HG03108 (cell line): Measurements from ENCODE around the gene EXOC4.

ENCODE experiments used
- ATAC-seq: cut with Tn5 transposase; IDR thresholded peaks from one replicate; pipeline ENCODE4 v1.9.1; 2021; ENCODE audit warnings: moderate library complexity; ENCODE audit not compliant: unreplicated experiment

Gene EXOC4

DNA sequence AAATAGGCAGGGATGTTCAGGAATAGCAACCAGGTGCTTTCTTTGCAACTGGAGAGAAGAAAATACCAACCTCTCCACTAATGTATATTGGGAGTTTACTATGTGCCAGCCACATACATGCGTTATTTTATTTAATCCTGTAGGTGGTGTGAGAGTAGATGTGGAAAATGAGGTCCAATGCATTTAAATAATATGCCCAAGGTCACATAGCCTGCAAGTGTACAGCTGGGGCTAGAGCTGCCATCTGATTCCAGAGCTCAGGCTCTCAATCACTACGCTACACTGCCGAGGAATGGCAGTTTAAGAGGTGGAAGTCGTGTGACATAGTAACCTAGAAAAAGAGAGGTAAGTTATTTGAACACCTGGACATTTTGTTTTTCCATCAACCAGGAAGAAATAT lies 277.0 kb downstream of the EXOC4 start:
- no peak for ATAC-seq

DNA sequence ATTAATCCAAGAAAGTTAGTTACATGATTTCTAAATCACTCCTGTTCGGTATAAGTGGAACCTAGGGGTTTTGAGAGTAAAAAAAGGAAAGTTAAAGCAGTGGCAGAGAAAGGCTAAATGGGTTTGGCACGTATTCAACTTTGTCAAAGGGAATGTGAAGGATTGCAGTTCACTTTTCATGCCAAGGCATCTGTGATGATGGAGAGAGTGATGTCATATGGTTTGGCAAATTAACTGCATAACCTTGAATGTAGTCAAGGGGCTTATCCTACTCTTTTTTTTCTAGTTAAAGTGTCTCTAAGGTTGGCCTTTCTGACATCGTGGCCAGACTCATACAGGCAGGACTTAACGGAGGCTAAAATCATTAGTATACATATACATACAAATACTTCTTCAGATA lies 277.8 kb downstream of the EXOC4 start:
- ATAC-seq = no peak

DNA sequence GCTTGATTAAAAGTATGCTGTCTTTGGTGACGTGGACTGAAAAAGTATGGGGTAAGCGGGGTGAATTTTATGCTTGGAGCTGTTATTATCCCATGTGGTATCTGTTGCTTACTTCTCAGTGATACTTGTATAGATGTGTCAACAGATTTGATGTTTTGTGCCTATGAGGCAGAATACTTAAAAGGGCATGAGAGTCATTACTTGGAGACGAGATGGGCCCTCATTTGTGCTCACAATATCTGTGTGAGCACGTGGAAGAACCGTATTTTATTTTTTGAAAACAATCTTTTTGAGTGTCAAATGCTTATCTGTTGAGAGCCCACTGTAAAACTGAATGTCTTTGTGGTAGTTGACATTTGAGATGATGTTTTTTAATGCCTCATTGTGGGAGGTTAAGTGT lies 281.9 kb downstream of the EXOC4 start:
- ATAC-seq = no peak

DNA sequence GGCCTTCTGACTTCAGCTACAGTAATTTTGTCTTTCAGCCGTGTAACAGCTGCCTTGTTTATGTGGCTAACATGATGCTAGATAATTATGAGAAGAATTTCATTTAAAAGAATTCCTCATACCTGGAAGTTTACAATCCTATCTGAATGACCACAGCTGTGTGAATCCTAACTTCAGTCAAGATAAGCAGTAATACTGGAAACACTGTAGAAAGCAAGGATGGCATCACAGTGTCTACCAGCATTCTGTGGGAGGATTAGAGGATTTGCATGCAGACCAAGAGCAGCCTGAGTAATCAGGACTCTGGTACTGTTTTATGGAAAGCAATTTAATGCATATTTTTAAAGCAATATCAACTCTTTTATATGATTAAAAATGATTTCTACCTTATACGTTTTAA lies 282.4 kb downstream of the EXOC4 start:
- ATAC-seq = no peak

DNA sequence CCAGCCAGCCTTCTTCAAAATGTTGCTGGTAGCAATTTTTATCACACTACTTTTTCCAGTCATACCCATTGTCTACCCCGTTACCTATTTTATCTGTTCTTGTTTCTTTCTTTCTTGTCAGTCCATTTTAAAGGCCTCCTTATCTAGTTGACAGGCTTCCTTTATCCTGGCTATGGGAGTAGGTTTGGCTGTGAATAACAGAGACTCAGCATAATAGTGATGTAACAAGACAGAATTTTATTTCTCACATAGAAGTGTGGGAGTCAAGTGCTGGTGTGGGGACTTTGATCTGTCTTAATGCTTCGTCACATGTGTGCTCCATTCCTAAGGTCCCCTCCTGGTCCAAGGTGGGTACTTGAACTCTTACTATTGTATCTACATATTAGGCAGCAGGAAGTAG lies 283.6 kb downstream of the EXOC4 start:
- no peak for ATAC-seq

DNA sequence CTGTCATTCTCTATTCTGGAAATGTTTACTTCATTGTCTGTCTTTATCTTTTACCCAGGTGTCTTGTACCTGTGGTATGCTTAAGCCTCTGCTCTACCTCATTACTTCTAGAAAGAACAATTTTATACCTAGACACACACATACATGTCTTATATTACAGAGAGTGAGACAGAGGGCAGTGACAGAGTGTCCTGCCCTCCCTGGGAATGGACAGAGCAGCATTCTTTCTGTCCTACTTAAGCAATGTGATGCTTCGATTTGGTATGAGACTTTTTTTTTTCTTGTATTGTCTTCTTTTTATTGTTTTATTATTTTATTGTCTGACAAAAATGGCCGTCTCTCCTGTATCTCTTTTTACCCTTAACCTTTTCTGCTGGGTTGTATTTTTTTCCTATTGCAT lies 286.1 kb downstream of the EXOC4 start:
- ATAC-seq = no peak

DNA sequence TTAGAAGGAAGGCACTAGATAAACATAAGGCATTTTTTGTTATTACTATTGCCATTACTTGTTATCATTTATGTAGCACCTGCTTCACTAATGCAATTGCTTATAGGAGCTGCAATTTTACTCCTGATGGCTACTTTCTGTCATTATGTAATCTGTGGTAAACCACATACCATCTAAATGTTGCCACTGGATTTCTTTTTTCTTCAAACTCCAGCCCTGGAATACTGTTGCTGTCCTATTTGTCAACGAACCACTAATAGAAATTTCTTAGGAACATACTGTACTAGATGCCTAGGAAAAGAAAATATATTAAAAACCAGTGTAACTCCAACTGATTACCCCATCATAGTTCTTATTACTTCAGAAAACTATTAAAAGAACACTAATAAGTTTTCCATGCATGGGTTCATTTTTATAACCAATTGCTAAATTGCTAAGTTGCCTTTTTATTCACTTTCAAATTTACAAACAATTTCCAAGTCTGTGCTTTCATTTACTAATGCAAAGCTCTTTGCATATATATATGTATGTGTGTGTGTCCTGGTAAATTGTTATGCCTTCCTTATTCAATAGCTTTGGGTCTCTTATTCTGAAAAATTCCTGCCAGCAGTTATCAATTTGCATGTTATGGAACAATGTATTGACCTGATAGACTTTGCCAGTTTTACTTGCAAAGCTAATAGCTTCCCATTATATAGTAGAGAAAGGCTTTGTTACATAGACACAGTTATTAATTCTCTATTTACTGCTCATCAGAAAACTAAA lies 287.4 kb downstream of the EXOC4 start:
- ATAC-seq = no peak

DNA sequence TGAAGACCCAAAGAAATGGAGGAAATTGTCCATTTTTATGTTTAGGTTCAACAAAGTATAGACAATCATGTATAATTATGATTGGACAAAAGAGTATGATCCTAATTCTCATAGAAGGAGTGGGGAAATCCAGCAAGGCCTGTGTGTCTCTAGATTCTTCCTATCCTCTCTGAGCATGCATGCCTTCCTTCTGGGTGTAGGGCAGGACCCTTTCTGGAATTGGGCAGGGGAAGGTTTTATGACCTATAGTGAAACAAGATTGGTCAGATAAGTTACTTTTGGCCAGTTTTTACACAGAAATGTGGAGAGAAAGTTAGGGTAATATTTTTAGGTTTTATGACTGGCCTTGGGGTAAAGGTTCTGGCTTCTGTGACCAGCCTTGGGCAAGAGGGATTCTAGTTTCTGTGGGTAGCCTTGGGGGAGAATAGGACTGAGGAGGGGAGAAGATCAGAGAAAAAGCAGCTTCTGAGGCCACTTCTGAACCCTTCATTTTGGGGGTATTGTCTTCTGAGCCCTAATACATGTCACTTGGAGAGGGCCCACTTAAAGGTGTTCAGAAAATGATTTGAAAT lies 289.4 kb downstream of the EXOC4 start:
- ATAC-seq = no peak

DNA sequence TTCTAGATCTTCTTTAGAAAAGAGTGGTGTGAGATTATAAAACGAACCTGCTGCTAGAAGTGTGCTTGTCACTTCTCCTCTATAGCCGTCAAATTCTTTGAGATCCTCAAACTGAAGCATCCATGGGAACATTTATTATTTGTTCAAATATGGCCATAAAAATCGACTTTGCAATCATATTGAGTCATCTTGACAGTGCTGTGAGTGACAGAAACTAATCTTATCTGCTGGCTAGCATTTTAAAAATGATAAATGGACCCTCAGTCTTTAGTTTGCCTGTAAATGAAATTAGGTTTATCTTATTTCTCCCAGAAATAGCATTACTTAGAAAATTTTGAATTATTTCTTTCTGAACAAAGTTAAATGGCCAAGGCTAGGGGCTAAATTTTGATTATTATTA lies 290.8 kb downstream of the EXOC4 start:
- no peak for ATAC-seq

DNA sequence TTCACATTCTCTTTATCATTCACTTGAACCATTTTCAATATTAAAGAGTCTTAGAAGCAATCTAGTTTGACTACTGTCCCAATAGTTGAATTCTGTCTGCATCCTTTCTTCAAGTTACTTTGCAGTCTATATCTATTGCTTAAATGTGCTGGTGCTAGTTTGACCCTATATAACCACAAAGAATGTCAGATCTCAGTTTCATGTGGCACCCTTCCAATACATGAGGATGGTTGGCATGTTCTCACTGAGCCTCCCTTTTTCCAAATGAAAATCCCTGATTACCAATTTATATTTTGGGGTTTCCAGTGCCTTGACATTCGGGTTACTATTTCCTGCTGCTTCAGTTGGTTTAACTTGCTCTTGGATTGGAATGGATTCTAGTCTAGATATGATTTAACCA lies 292.7 kb downstream of the EXOC4 start:
- ATAC-seq = no peak

DNA sequence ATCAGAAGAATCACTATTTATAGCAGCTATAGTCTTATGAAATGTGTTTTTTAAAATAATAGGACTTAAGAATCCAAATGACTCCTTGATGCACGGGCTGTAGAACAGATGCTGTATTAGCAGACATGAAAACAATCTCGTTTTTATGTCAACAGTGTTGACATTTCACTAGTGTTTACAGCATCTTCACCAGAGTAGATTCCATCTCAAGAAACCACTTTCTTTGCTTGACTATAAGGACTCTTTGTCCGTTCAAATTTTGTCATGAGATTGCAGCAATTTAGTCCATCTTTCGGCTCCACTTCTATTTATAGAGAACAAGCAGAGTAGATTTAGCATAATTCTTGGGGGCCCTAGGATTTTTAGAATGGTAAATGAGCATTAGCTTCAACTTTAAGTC lies 295.1 kb downstream of the EXOC4 start:
- ATAC-seq = no peak

DNA sequence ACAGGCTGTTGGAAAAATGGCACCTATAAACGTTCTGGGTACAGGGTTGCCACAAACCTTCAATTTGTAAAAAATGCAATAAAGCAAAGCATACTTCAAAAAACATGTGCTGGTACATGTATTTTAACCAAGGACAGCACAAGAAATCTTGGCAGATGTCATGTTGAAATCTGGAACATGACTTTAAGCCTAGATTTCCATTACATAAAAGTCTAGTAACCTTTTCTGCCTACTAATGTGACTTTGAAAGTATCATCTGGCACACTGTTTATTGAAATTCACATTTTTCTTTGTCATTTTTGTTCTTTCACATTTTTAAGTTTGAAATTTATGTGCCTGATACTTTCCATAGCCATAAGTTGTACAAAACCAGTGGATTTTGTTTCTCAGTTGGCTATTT lies 296.8 kb downstream of the EXOC4 start:
- no peak for ATAC-seq

DNA sequence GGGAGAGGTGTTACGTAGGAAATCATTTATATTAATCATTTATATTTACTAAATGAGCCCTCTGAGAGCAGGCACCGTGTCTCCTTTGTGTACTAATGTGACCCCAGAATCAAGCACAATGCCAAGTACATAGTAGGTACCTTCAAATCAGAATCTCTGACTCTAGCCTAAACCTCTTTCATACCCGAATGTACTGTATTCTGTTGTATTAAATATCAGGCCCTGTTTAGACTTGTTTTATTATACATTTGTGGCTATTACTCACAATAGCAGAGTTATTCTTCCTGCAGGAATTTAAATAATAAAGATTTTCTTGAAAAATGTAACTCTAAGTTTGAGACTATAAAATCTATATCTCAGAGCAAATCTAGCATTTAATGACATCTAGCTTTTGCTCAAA lies 297.3 kb downstream of the EXOC4 start:
- no peak for ATAC-seq

DNA sequence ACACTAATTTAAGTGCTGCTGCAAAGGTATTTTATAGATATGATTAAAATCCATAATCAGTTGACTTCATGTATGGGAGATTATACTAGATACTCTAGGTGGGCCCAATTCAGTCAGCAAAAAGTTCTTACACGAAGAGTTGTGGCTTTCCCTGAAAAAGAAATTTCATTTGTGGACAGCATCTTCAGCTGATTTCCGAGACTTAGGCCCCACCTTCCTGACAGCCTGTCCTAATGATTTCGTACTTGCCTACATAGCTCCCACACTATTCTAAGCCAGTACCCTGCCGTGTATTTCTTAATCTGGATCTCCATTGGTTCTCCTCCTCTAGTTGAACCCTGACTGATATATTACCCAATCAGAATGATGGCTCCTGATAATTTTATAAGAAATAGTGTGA lies 297.9 kb downstream of the EXOC4 start:
- ATAC-seq = no peak

DNA sequence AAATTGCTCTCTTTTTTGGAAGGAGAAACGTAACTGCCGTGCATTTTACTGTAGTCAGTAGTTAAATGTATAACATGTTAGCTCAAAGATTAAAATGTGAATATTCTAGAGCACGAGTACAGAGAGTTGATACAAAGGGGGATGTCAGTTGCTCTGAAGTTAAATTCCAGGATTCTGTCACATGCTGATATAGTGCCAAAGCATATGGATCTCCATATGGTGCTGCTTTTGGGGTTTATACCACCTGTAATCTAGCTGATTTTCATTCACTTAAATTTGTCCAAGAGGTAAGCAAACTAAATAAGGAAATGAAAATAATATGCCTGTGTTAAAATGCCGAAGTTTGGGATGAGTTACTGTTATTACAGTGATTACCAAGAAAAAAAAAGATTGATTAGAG lies 298.6 kb downstream of the EXOC4 start:
- no peak for ATAC-seq

DNA sequence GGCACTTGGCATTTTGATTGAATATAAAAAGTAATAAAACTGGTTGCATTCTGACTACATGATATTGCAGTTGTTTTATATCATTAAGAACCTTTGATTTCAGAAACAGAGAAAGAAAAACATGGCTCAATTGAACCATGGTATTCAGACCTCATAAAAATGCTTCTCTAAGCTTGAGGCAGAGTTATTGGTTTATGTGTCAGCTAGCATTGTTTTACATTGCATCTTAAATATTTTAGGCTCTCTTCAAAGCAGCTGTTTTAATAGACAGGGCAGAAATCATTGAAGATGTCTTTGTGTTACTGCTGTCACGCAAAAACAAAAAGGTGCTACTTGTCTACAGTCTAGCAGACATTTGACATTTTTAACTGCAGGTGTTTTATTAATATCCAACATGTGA lies 299.2 kb downstream of the EXOC4 start:
- no peak for ATAC-seq

DNA sequence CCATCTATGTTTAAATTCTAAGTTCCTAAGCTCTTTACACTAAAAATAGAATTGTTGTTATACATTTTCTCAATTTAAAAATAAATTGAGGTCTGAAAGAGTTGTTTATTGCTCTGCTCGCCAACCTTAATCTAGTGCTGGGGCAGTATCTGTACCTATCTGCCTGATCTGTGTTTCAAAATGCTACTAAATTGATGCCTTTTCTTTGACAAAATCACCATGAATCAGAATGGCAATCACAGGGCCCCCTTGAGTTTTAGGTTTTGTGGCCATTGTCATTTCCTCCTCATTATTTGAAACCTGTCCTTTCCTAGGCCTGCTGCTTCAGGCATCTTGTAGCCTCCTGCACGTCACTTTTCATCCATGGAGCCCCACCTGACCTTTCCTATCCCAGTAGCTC lies 301.5 kb downstream of the EXOC4 start:
- no peak for ATAC-seq

DNA sequence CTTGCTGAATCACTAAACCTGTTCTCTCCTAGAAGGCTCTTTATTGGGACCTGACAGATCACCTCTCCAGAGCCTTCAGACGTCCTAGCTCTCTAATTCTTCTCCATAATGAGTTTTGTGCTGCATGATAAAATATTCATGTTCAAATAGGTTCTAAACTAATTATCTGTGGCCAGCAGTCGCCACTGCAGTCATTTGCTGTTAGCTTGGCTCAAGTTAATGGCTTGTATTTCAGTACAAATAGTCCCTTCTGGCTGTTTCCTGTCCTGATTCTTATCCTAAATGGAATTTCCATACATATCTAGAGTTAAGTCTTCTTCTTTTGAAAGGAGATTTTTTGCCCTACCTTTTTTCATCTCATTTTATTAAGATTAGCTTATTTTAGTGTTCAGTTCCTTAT lies 303.2 kb downstream of the EXOC4 start:
- ATAC-seq = no peak

DNA sequence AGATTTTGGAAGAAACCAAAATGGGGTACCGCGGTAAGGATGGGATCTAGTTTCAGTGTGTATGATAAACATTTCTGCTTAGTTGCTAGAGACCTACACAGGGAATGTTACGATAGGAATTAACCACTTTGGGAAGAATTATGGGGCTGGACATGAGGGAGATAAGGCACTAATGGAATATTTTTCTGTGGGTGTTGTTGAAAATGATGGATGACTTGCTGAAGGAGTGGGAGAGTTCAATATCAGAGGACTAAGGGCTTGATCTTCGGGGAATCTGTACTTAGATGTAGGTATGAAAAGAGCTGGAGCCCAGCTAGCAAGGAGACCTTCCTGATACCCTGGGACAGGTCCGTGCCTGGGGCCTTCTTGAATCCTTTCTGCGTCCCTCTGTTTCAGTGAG lies 303.7 kb downstream of the EXOC4 start:
- no peak for ATAC-seq

DNA sequence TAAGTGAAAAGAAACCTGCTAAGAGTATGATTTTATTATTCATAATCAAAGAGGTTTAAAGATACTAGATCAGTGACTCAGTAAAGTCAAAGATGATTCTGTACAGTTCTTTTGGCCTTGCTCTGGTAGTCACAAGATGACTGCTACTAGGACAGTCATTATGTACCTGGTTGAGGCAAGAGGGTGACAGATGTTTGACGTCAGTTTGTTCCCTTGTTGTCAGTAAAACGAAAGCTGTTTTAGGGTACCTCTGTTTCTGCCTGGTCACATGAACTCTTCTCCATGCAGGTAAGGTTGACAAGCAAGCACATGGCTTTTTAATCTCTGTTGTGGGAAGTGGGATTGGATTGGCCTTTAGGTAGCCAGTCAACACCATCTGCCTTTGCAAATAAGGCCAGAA lies 308.0 kb downstream of the EXOC4 start:
- ATAC-seq = no peak

DNA sequence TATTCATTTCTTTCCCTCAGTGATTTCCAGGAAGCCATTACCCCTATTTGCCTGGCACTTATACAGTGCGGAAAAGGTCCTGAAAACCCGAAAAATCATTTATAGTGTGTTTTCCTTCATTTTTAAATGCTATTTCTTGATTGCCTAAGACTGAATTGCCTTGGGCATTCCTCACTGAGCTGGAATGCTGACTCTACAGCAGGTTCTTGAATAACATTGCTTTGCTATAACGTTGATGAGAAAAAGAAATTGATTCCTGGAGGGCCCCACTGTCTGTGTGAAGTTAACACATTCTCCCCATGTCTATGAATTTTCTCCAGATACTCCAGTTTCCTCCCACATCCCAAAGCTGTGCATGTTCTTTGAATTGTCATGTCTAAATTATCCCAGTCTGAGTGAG lies 308.5 kb downstream of the EXOC4 start:
- no peak for ATAC-seq

DNA sequence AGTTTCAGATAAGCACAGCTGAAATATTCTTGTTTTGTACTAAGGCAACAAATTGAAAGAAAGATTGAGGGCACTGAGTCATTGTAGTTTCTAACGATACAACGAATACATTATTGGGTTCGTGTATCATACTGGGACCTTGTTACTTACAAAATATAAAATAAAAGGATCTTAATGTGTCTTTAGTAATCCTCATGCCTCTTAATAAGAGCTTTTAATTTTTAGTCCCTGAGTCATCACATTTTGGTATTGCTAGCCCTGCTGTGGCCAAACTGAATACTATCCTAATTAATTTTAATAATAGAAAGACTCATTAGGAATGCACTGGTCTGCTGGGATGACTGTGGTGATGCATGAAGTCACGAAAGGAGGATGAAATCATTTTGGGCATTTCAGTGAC lies 309.7 kb downstream of the EXOC4 start:
- ATAC-seq = no peak

DNA sequence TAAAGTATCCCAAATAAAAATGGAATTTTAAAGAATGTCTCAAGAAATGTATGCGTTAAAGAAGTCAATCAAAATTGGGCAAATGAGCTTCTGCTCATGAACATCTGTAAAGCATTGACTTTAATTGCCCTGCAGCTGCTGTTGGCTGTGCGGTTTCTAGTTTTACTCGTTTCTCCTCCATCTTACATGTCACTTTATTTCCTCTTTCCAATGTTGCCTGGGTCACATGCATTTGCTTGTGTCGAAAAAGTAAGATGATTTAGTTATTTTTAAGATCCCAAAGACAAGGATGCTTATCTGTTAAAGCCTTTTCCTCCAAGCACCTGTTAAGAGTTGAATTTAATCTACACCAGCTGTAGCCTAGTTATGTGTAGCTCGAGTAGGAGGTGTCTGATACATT lies 310.4 kb downstream of the EXOC4 start:
- ATAC-seq = no peak
